DMS 273 treated with DMSO at 0.1 percent for 48 hours (cell line): Measurements from ENCODE around the gene FBXO22.
"Not testable (repeated sequence)": the region's sequence is repeated elsewhere in the genome, so short reads cannot be mapped to it uniquely, and the experiment has no call there.

ENCODE experiments used
- DNase-seq: peaks from one replicate; lab custom pipeline; 2025; lab: John Stamatoyannopoulos, UW

The FBXO22 gene

GRCh38 chr15:75920079-75920478 is 16.4 kb downstream of the FBXO22 start:
- no peak for DNase-seq

DNA sequence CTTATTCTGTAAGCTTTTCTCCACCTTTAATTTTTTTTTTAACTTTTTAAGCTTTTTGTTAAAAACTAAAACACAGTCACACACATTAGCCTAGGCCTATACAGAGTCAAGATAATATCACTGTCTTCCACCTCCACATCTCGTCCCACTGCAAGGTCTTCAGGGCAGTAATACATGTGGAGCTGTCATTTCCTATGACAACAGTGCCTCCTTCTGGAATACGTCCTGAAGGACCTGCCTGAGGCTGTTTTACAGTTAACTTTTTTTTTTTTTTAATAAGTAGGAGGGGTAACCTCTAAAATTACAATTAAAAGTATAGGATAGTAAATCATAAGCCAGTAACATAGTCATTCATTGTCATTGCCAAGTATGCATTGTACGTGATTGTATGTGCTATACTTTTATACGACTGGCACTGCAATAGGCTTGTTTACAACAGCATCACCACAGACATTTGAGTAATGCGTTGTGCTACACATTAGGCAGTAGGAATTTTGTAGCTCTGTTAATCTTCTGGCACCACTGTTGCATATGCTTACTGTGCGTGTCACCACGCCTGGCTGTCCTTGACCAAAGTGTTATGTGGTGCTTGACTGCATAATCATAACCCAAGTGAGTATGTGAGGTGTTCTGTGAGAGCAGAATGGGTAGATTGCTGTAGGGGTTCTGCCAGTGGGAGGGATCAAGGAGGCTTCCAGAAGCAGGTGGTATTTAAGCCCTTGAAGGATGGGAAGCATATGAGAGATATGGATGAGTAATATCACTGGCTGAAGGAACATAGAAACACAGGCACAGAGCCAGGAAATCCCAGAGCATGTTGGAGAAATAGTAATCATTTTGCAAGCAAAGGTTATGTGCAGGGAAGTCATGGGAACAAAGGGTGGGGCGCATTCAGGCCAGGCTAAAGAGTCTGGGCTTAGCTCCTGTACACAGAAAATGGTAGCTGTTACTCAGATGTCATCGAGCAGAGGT is 18.3 kb downstream of the FBXO22 start:
- peak; percentile 33 for DNase-seq

DNA sequence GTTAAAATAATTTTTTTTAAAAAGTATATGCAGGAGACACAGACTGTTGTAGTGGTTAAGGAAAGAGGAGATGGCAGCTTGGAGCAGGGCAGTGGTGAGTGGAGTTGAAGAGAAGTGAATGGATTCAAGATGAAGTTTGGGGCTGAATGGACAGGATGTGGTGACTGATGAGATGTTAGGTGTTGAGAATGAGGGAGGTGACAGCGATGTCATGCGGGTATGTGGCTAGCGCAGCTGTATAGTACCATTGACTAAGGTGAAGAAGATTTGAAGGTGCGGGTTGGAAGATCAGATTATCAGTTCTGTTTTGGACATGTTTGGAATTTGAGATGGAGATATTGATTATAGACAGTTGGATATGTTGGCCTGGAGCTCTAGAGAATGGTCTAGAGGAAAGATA is 20.1 kb downstream of the FBXO22 start:
- DNase-seq = no peak

DNA sequence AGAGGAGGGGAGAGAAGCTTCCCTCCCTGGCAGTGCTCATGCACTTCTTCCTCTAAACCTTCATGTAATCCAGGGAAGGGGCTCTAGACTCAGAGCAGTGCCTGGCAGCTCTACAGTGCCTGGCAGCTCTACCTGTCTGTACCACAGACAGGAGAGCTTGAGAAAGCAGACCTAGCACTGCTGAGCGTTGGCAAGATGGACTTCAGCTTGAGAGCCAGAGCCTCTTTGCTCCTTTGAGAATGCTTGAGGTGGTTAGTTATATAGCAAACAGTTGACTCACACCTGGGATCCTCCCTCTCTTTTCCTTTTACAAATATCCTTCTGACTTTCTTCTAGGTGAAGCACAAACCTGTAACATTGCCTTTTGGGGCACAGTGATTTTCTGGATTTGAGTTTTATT is 20.9 kb downstream of the FBXO22 start:
- no peak for DNase-seq

DNA sequence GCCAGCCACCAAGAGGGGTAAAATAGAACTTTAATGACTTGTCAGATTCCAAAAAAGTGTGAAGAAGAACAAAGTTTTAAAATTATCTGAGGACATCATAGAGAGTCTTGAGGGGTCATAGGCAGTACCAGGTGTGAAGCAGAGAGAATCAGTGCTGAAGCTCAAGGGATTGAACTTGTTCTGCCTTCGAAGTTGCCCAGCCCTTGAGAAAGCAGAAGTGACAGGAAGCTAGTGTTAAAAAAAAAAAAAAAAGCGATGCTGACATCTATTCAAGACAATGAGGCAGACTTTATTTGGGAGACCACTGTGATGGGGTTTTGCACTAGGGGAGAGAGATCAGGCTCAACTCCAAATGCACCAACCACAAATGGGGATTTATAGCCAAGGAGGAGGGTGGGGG is 21.8 kb downstream of the FBXO22 start:
- no peak for DNase-seq

GRCh38 chr15:75926931-75927330 is 23.3 kb downstream of the FBXO22 start:
- DNase-seq = no peak

DNA sequence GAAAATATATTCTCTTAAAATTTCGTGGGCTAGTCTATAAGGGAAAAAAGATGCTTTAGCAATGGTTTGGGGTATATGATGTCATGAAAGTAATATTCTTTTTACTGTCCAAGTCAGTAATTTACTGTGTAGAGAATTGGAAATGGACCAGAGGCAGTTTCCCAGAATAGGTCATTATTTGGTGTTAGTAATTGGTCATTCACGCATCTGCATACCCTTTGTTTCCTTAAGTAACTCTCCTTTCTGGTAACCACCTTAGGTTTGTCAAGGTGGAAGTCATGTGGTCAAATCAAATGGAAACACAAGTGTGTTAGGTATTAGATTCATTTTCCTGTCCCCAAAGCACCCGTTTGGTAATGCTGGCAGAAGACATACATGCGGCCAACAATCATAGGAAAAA is 23.9 kb downstream of the FBXO22 start:
- no peak for DNase-seq

GRCh38 chr15:75928680-75929608 is 25.3 kb downstream of the FBXO22 start:
- no peak for DNase-seq

DNA sequence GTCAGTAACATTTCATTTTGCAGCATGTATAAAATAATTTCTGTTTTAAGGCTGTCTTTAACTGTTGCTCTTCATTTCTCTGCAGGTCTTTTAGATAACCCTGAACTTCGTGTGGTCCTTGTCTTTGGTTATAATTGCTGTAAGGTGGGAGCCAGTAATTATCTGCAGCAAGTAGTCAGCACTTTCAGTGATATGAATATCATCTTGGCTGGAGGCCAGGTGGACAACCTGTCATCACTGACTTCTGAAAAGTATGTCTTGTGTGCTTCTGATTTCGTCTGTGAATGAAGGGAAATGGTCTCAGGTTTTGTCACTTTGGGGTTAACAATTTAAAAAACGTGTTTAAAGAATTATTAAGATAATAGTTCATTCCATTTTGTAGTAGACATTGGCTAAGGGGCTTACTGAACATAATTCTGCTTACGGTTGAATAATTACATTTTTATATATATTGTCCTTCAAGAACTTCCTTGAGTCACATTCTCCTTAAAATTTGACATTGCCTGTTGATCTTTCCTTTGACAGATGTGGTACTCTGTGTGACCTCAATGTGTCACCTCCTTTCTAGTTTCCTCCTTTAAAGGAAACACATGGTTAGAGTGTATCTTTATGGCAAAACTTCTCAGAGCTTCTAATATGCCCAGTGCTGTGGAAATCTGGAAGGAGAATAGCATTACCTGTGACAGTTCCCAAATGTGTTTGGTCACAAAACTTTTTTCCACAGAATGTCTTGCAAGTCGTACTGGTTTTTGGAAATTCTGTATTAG is 26.3 kb downstream of the FBXO22 start:
- DNase-seq = no peak

DNA sequence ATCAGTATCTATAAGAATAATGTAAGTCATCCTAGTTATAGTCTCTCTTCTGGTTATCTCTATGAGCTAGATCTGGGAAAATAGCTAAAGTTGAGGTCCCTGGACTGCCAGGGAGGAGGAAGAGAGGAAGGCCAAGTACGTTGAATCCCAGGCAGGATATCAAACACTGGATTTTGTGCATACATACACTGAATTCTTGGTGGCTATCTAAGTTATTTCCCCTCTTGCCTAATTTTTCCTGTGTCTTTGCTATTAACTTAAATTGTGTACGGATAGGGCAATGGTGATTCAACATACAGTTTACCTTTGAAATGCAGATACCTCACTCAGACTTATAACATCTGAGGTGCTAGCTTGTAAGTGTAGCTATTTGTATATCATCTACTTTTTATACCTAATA is 27.2 kb downstream of the FBXO22 start:
- no peak for DNase-seq

- DNase-seq = no peak
These were observed 38.8 kb downstream of the FBXO22 start for GRCh38 chr15:75942464-75942863.

GRCh38 chr15:75943246-75943645 is 39.6 kb downstream of the FBXO22 start:
- DNase-seq = no peak

- DNase-seq = no peak
These were observed 40.1 kb downstream of the FBXO22 start for GRCh38 chr15:75943713-75944215.

- no peak for DNase-seq
These were observed 42.3 kb downstream of the FBXO22 start for GRCh38 chr15:75945953-75946352.

DNA sequence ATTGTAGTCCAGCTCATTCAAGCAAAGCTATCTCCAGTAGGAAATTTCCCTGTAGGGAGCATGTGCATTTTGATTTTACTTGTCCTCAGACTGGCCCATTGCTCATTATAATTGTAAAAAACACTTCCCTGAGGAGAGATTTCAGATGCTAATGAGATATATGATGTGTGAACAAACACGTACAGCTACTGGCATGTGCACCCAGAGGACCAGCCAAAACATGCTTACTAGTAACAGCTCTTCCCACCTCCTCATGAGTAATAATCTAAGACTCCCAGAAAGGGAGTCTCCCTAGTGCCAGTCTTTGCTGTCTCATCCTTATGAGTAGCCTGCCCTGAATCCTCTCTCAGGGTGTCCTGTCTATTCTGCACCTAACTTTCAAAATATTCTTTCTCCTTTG is 43.4 kb downstream of the FBXO22 start:
- no peak for DNase-seq

DNA sequence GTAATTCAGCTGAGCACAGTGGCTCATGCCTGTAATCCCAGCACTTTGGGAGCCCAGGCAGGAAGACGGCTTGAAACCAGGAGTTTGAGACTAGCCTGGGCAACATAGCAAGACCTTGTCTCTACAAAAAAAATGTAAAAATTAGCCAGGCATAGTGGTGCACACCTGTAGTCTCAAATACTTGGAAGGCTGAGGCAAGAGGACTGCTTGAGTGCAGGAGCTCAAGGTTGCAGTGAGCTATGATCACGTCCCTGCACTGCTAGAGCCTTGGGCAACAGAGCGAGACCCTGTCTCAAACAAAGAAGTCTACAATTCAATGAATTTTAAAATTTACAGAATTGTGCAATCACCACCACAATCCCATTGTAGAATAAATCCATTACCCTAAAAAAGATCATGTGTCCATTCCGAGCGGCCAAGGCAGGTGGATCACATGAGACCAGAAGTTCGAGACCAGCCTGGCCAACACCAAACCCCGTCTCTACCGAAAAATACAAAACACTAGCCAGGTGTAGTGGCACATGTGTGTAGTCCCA is 45.2 kb downstream of the FBXO22 start:
- no peak for DNase-seq

DNA sequence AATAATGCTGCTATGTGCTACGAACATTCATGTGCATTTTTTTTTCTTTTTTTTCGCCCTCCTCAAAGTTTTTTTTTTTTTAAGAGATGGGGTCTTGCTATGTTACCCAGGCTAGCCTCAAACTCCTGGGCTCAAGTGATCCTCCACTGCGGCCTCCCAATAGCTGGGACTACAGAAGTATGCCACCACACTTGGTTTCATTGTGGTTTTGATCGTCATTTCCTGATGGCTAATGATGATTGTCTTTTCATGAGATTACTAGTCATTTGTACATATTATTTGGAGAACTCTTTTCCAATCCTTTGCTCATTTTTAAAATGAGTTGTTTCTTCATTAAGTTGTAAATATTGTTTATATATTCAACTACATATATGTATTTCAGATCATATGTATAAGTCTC is 48.8 kb downstream of the FBXO22 start:
- DNase-seq = no peak

DNA sequence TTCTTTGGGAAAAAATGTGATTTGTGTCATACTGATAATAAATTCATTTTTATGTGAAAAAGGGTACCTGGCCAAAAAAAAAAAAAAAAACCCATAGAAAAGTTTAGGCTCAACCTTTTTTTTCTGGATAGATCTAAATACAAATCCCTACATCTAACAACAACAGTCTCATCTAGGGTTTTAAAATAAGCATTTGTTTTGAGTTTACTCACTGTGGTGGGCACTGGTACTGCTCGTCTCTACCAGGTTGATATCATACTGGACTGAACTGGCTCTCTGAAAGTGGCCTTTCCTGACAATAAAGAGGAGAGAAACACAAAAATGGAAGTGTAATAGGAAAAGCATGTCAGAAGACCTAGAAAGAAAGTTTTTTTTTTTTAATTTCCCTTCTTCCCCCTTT is 52.0 kb downstream of the FBXO22 start:
- no peak for DNase-seq

- no peak for DNase-seq
These were observed 57.7 kb downstream of the FBXO22 start for GRCh38 chr15:75961331-75961730.

- no peak for DNase-seq
These were observed 62.4 kb downstream of the FBXO22 start for GRCh38 chr15:75966073-75966472.

GRCh38 chr15:75976766-75977165 is 73.1 kb downstream of the FBXO22 start:
- DNase-seq = not testable (repeated sequence)
